HG03159 (cell line): ENCODE results near the gene UGT2B15.
A peak's percentile ranks its signal among the peaks of the same experiment; 100 is the strongest.
"Not testable (repeated sequence)": the region's sequence is repeated elsewhere in the genome, so short reads cannot be mapped to it uniquely, and the experiment has no call there.

ENCODE experiments used
- ATAC-seq: cut with Tn5 transposase; IDR thresholded peaks from one replicate; pipeline ENCODE4 v1.9.1; 2021; ENCODE audit warnings: mild to moderate bottlenecking, moderate library complexity; ENCODE audit not compliant: unreplicated experiment

The UGT2B15 gene

DNA sequence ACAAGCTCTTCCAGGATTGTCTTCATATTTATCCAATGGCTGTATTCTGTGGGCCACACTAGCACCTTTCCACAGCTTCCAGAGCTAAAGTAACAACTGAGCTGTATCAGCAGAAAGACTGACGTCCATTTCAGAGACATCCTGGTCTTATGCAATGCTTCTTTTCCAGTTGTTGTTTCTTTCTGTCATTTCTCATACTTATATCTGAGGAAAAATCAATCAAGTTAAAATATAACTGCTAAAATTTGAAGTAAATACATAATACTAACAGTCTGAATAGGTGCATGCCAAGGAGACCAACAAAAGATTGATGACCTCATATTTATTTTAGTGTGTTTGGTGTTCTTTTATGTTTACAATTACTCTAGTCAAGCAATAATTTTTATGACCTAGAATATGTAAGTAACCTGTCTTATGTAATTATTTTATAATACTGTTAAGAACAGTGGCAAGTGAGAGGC is at the start of gene UGT2B15:
UGT2B15 (minus strand) TSS at position 174 of the 461 bp plus-strand sequence; CDS start at position 140, 34 bp downstream.
- ATAC-seq, result not testable (repeated sequence)

DNA sequence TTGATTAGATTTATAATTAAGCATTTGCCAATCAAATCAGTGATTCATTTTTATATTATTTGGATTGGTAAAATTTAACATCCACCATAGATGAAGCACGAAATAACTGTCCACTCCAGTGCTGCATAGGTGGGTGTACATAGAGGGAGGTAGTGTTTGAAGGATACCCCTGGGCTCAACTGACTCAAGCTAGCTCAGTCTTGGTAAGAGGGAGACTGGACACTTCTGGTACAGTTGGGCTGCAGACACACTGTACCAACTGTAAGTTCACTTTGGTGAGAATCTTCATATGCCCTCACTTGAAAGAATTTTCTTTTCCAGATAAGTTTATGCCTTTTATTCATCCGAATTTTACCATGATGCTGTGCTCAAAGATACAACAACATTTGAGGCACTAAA is 48.6 kb upstream of the UGT2B15 start:
- ATAC-seq, result no peak

DNA sequence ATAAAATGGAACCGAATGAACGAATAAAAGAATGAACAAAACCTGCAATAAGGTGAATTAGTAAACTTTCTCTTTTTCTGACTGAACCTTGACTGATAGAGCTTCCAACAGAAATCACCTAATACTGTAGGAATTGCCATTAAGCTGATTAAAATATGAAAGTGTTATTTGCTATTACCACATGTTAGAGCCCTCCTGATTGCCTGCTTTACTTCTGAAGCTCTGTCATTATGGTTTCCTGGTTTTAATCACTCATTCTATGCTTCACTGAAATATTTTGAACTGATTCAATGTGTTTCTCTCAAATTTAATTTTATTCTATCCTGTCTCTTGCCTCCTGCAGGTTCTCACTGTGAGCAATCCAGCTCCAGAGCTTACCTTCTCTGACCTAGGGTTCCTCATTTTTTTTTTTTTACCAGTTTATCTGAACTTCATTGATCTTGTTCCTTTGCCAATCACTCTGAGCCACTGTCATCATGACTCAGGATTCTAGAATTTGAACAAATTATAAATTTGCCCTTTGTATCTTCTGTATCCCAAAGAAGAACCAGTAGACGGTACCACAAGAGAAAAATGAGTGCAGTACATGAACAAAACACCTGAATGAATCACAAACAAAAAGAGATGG is 48.1 kb upstream of the UGT2B15 start:
- ATAC-seq, result no peak

DNA sequence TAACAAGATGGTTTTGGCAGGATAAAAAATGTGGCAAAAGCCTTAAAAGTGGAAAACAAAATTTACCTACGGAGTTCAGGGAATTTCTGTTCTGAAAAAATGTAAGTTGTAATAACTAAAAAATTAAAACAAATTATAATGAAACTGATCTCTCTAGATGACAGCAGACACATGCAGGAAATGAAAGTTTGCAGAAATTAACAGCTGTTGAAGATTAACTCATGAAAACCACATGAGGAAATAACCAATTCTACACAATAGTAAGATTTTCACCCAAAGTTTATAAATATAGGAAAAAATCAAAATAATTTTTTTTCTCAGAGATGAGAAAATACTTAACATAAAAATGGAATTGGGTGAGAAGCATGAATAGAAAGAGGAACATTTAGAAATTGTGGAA is 47.5 kb upstream of the UGT2B15 start:
- no peak for ATAC-seq

DNA sequence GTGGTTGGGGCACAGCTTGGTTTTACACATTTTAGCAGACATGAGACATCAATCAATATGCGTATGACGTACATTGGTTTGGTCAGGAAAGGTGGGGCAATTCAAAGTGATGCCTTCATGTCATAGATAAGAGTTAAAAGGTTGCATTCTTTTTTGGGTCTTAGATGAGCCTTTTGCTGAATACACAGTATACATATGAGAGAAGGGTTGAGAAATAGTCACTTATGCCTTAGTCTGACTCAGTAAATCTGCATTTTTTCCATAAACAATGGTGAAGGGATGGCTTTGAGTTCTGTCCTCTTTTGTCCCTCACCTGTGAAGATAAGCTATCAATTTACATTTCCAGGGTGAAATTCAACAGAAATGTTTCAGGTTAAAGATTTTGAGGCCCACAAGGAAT is 43.9 kb upstream of the UGT2B15 start:
- ATAC-seq, result no peak

DNA sequence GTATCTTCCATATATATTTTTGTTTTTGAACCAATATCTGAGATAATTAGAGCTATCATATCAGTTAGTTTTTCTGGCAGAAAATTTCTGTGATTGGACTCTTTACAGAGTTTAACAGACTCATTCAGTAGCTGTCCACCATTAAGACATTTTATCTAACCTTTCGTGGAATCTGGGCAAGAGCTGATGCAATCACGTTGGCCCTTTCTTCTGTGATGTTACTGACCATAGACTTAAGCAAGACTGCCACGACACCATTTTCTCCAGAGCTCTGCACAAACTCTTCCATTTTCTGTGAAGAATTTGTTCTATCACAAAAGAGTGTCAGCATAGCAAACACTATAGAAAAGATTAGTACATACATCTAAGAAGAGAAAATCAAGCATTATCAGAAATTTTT is 41.8 kb upstream of the UGT2B15 start:
- no peak for ATAC-seq

DNA sequence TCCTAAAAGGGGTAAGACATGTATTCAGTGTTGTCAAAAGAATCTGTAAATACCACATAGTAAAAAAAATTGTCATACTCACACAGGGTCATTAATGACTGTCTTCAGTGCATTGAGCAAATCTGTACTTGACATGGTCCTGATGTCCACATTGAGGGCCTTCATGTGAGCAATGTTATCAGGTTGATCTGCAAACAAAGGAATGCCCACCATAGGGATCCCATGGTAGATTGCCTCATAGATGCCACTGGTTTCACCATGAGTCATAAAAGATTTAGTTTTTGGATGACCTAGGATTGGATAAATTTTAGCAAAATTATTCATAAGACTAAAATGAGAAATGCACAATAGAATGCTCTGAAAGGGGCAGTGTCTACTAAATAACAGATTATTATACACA is 38.1 kb upstream of the UGT2B15 start:
- ATAC-seq, result no peak

DNA sequence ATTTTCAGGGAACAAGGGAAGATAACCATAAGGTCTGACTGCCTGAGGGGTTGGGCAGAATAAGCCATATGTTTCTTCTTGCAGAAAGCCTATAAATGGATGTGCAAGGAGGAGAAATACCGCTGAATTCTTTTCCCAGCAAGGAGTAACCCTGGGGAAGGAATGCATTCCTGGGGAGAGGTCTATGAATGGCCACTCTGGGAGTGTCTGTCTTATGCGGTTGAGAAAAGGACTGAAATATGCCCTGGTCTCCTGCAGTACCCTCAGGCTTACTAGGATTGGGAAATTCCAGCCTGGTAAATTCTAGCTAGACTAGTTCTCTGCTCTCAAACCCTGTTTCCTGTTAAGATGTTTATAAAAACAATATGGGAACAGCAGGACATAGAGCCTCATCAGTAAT is 32.7 kb upstream of the UGT2B15 start:
- ATAC-seq, result not testable (repeated sequence)

DNA sequence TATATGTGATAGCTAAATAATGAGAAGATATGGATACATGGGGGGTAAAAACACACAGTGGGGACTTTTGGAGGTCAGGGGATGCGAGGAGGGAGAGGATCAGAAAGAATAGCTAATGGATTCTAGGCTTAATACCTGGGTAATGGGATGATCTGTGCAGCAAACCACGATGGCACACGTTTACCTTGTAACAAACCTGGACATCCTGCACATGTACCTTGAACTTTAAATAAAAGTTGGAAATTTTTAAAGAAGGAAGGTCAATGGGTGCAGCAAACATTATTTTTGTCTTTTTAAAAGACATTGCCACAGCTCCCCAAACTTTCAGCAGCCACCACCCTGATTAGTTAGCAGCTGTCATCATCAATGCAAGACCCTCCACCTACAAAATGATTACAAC is 29.7 kb upstream of the UGT2B15 start:
- ATAC-seq, result no peak

DNA sequence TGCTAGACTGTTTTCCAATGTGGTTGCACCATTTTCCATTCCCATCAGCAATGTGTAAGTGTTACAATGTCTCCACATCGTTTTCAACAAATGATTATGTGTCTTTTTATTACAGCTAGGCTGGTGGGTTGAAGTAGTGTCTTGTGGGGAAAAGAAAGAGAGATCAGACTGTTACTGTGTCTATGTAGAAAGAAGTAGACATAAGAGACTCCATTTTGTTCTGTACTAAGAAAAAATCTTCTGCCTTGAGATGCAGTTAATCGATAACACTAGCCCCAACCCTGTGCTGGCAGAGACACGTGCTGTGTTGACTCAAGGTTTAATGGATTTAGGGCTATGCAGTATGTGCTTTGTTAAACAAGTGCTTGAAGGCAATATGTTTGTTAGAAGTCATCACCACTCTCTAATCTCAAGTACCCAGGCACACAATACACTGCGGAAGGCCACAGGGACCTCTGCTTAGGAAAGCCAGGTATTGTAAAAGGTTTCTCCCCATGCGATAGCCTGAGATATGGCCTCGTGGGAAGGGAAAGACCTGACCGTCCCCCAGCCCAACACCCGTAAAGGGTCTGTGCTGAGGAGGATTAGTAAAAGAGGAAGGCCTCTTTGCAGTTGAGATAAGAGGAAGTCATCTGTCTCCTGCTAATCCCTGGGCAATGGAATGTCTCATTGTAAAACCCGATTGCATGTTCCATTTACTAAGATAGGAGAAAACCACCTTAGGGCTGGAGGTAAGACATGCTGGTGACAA is 23.0 kb upstream of the UGT2B15 start:
- no peak for ATAC-seq

DNA sequence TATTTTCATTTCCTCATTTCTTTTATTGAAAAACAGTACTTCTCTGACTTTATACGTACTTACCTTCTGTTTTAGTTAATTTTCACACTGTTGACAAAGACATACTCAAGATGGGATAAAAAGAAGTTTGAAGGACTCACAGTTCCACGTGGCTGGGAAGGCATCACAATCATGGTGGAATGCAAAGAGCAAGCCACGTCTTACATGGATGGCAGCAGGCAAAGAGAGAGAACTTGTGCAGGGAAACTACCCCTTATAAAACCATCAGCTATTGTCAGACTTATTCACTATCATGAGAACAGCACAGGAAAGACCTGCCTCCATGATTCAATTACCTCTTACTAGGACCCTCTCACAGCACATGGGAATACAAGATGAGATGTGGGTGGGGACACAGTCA is 20.7 kb upstream of the UGT2B15 start:
- ATAC-seq, result no peak

DNA sequence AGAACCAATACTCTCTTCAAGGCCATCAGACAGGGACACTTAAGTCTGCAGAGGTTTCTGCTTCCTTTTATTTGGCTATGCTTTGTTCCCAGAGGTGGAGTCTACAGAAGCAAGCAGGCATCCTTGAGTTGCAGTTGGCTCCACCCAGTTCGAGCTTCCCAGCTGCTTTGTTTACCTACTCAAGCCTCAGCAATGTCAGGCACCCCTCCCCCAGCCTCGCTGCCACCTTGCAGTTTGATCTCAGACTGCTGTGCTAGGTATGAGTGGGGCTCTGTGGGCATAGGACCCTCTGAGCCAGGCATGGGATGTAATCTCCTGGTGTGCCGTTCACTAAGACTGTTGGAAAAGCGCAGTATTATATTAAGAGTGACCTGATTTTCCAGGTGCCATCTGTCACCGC is 12.6 kb upstream of the UGT2B15 start:
- no peak for ATAC-seq

DNA sequence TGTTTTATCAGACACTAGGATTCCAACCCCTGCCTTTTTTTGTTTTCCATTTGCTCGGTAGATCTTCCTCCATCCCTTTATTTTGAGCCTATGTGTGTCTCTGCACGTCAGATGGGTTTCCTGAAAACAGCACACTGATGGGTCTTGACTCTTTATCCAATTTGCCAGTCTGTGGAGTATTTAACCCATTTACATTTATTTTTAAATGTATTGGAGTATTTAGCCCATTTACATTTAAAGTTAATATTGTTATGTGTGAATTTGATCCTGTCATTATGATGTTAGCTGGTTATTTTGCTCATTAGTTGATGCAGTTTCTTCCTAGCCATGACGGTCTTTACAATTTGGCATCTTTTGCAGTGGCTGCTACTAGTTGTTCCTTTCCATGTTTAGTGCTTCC is 10.8 kb upstream of the UGT2B15 start:
- ATAC-seq, result not testable (repeated sequence)

DNA sequence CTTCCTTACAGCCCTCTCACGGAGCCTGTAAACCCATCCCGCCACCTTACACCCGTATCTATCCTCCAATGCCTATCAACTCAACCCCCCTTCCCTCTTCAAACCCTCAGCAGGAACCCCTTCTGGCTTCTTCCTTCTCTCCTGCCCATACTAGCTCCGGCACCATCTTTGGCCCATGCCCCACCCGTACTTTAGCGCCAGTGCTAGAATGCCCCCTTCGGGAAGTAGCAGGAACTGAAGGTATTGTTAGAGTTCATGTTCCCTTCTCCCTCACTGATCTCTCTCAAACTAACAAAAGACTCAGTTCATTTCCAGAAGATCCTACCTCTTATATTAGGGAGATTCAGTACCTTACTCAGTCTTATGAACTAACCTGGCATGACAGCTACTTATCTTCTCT is 2.7 kb upstream of the UGT2B15 start:
- no peak for ATAC-seq

DNA sequence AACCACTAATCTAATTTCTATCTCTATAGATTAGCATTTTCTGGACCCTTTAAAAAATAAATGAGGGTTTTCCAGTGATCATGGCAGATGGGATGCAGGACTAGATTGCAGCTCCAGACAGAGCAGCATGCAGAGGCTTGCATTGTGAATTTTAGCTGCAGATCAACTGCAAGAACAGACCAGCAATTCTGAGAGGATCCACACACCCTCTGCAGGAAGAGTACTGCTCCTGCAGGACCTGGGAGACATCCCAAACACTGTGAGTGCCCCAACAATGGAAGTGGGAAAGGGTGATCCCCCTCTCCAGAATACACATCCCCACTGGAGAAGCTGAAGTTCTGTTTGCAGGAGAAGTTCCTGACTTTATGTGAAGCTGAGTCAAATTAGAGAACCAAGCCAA is 765 bp upstream of the UGT2B15 start:
- not testable (repeated sequence) for ATAC-seq

DNA sequence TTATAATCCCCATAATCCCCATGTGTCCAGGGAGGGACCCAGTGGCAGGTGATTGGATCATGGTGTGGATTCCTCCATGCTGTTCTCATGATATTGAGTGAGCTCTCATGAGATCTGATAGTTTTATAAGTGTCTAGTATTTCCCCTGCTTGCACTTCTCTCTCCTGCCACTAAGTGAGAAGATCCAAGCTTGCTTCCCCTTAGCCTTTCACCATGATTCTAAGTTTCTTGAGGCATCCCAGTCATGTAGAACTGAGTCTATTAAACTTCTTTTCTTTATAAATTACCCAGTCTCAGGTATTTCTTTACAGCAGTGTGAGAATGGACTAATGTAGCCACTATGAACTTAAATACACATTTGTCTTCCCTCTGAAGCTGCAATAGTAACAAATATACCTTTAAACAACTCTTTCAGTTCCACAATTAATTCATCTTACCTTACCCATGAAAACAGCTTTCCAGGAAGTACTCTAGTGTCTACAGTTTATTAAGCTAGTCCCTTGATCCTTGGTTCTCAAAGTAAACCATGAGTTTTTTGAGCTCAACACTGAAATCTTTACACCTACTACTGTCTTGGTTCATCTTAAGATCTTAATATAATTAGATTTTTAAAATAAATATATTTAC is 1.8 kb downstream of the UGT2B15 start:
- ATAC-seq, result peak; percentile 55

DNA sequence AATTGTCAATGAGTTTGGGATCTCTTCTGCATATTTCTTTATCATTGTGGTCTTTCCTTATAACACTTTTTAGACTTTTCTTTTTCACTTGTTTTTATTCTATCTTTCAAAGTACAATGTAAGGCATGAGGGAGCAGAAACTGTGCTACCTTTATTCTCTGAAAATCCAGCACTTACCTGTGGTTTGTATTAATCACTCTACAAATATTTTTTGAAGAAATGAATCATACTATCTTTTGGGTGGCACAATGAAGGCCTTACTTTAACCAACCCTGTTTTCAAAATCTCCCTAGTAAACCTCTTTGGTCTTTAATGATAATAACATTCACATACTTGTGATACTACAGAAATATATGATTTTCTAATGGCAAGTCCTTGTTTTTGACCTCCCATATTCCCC is 2.9 kb downstream of the UGT2B15 start:
- not testable (repeated sequence) for ATAC-seq

DNA sequence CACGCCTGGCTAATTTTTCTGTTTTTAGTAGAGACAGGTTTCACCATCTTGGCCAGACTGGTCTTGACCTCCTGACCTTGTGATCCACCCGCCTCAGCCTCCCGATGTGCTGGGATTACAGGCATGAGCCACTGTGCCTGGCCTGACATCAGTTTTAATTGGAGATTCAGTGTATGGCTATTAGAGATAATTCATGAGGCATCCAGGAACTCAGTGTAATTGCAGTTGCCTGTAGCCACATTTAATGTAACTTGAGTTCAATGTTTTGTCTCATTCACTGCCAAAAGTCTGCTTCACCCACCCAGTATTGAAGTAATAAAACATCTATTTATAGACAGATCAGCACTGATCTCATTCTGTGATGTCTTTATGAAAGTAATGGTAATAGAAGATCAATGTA is 5.7 kb downstream of the UGT2B15 start:
- not testable (repeated sequence) for ATAC-seq

DNA sequence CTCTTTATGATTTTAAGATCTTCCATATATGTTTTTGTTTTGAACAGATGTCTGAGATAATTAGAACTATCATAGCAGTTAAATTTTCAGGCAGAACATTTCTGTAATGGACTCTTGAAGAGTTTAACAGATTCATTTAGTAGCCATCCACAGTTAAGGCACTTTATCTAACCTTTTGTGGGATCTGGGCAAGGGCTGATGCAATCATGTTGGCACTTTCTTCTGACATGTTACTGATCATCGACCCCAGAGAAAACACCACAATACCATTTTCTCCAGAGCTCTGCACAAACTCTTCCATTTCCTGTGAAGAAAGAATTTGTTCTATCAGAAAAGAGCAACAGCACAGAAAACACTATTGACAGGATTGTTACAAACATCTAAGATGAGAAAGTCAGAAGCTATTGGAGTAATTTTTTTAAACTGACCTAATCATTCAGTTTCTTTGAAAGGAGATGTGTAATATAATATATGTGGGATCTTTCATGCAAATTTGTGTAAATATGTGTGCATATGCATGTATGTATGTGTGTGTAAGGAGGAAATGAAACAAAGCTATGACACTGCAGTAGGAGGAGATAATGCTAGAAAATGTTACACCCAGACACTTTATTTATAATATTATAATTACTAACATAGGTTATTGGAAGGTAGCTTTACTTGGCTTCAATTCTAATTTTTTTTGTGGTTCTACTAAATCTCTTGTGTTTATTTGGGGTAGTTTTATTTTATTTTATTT is 7.4 kb downstream of the UGT2B15 start:
- ATAC-seq, result not testable (repeated sequence)

DNA sequence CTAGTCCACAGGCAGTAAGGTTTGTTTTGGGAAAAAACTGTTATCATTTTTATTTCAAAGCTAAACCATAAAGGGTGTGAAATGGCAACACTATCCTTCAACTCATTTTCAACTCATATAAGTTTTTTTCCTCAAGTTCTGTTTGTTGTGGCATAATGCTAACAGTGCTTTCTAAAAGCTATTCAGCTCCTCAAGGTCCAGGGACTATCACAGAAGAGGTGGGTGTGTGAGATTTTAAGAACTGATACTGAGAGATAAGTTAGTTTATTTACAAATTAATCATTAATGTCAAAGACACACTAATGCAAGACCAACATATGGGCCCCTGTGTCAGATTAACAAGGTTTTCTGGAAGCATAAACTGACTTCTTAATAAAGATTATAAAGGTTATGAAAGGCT is 11.8 kb downstream of the UGT2B15 start:
- no peak for ATAC-seq

DNA sequence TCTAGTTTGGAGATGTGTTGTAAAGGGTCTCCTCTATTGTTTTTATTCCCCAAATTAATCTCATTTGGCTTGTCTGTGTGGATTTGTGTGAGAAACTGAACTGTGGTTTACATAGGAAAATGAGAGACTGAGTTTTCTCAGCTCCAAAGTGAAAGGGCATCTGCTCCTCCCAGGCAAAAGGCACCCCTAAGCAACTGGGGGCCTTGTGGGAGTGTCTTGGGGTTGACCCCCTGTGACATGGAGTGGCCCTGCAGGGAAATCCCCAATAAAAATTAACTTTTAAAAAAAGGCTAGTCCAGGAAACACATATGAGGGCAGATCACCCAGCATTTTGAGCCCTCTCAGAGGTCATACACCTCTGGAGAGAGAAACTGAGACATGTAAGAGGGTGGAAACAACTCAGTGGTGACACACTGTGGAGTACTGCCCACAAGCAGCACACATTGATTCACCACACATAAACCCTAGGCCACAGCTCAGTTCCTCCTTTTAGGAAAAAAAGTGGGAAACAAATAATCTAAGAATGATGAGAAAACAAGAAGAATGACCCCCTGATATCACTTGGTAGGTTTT is 13.3 kb downstream of the UGT2B15 start:
- peak; percentile 66 for ATAC-seq
